ENCODE measurements around the gene FAM72C. TPM values are rescaled to one million over a fixed set of nuclear protein-coding genes. Genes with fewer than 3 reads are reported as not detected.
"Not testable (repeated sequence)": the region's sequence is repeated elsewhere in the genome, so short reads cannot be mapped to it uniquely, and the experiment has no call there.

The FAM72C gene
- total and polyA plus RNA-seq, 2 experiments from 2014 or later = 0.07 to 0.50 TPM

DNA sequence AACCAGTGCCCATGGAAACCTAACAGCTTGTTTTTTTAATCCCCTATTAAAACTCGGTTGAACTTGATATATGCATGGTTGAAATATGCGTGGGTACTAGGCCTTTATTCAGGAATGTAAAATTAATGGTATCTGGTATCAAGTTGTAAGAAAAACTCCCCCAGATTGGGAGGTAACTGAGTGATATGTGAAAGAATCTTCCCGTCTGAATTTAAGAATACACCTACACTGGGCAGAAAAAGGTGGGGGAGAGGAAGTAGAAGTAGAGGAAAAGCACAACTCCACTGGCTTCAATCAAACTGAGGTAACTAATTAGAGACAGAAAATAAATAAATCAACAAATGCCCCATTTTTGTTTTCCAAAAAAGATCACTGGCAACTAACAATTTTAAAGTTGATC is 15.9 kb downstream of the FAM72C start:
- H3K79me2 ChIP-seq; DNase-seq (ENCODE audit: low spot score); H4K20me1 ChIP-seq (ENCODE audit: insufficient read depth, poor library complexity, severe bottlenecking); H3K27me3 ChIP-seq; H3K9me3 ChIP-seq (ENCODE audit: low read depth); H2AFZ ChIP-seq; H3K4me3 ChIP-seq; H3K4me1 ChIP-seq (ENCODE audit: insufficient read depth); H3K27ac ChIP-seq; H3K36me3 ChIP-seq (replicated peaks; ENCODE audit: insufficient read depth, low read depth); H3K4me2 ChIP-seq; H3K9me2 ChIP-seq (replicated peaks; ENCODE audit: insufficient read depth): not testable (repeated sequence)
- no CpG with 5 or more reads among the region's 3 CpGs for WGBS (ENCODE audit: low lambda C conversion rate, missing lambda C conversion rate)

DNA sequence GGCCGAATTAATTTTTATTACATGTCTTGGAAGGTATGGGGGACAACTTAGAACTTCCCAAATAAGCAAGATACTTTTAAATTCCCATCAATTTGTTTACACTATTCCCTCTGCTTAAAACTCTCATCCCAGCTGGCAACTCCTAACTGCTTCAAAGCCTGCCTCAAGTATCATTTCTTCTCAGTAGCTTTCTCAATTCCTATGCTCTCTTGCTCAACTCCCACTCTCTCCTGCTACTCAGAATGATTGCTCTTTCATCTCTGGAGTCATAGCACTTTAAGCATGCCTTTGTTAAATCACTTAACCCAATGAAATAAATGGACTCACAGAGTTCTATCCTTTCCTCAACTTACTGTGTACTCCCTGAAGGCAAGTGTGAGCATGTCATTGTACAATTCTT is 18.9 kb downstream of the FAM72C start:
- no CpG with 5 or more reads among the region's 1 CpG for WGBS (ENCODE audit: low lambda C conversion rate, missing lambda C conversion rate)
- not testable (repeated sequence) for H3K4me1 ChIP-seq (ENCODE audit: insufficient read depth); H3K27me3 ChIP-seq; H3K4me3 ChIP-seq; H3K4me2 ChIP-seq; H3K9me2 ChIP-seq (replicated peaks; ENCODE audit: insufficient read depth); H3K9me3 ChIP-seq (ENCODE audit: low read depth); DNase-seq (ENCODE audit: low spot score); H3K36me3 ChIP-seq (replicated peaks; ENCODE audit: insufficient read depth, low read depth); H2AFZ ChIP-seq; H3K79me2 ChIP-seq; H4K20me1 ChIP-seq (ENCODE audit: insufficient read depth, poor library complexity, severe bottlenecking); H3K27ac ChIP-seq

DNA sequence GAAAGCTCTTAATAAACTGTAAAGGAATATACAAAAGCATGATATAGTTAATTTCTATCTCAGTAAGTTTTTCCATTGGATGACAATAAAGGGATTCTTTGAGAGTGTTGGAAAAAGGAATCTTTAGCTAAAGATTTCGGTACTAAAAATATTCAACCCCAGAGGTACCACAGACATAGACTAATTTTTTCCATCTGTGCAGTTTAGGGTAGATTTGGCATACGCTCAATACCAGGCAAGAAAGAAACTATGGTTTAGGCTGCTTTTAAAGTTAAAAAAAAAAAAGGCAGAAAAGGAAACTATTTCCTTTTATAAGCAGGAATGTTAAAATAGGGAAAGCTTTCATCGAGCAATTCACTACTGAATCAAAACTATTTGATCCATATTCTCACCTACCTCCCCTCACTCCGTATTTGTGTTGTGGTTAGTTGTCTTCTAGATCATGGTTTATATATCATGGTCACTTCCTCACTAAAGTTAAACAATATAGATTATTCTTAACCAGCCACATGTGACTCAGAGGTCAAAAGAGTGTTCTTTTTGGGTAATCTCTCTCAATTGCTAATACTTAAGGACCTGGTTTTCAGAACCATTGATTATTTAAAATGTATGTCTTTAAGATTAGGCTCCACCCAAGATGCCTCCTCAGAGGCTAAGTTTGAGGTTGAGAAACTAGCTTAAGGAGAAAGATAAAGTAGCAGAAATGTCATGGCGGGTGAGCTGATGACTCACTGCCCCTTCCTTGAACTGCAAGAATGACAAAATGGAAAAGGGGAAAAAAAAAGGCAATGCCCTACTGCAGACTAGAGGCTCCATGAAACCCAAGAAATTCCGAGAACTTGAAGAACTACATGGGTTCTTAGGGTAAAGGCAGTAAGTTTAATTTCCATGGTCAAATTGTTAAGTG is 20.0 kb downstream of the FAM72C start:
- not testable (repeated sequence) for H3K36me3 ChIP-seq (replicated peaks; ENCODE audit: insufficient read depth, low read depth); H3K9me2 ChIP-seq (replicated peaks; ENCODE audit: insufficient read depth); DNase-seq (ENCODE audit: low spot score); H3K27ac ChIP-seq; H3K27me3 ChIP-seq; H3K9me3 ChIP-seq (ENCODE audit: low read depth); H4K20me1 ChIP-seq (ENCODE audit: insufficient read depth, poor library complexity, severe bottlenecking); H3K4me3 ChIP-seq; H3K4me2 ChIP-seq; H2AFZ ChIP-seq; H3K79me2 ChIP-seq; H3K4me1 ChIP-seq (ENCODE audit: insufficient read depth)
- WGBS (ENCODE audit: low lambda C conversion rate, missing lambda C conversion rate) = no CpG with 5 or more reads among the region's 6 CpGs

DNA sequence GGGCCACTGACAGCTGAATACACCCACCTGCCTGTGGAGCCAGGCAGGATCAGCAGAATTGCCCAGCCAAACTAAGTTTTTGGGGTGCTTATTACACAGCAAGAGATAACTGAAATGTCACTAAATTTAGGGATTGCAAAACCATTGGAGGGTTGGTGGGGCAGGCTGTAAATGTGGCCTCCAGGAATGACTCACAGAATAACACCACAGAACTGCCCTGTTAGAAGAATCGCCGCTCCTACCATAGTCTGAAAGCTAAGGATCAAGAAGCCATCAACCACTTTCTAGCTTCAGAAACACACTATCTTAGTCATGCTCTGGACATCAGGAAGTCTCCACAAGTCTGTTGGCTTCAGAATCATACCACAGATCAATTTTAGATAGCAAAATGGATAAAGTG is 24.0 kb downstream of the FAM72C start:
- no CpG with 5 or more reads among the region's 2 CpGs for WGBS (ENCODE audit: low lambda C conversion rate, missing lambda C conversion rate)
- not testable (repeated sequence) for H3K79me2 ChIP-seq, H2AFZ ChIP-seq

DNA sequence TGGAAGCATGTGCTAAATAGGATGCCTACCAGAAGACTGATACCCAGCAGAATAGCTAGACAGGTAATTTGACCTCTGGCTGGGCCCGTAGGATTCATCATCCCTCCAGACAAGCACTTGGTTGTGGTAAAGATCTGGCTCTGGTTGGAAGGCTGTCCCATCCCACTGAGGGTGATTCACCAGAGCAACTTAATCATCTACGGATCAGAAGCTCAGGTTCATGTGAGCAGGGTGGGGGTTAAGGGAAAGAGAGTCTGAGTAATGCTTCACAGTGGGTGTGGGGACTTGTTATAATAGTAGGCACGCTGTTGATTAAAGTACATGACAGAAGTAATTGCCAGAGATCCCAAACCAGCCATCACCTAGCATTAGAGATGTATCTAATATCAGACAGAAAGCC is 26.5 kb downstream of the FAM72C start:
- not testable (repeated sequence) for H3K27me3 ChIP-seq; DNase-seq (ENCODE audit: low spot score); H3K79me2 ChIP-seq; H3K9me3 ChIP-seq (ENCODE audit: low read depth); H3K4me1 ChIP-seq (ENCODE audit: insufficient read depth); H3K27ac ChIP-seq; H2AFZ ChIP-seq; H3K9me2 ChIP-seq (replicated peaks; ENCODE audit: insufficient read depth); H4K20me1 ChIP-seq (ENCODE audit: insufficient read depth, poor library complexity, severe bottlenecking); H3K4me2 ChIP-seq; H3K36me3 ChIP-seq (replicated peaks; ENCODE audit: insufficient read depth, low read depth); H3K4me3 ChIP-seq
- no CpG with 5 or more reads among the region's 3 CpGs for WGBS (ENCODE audit: low lambda C conversion rate, missing lambda C conversion rate)

More for the DNA sequence above, 24.0 kb downstream of the FAM72C start:
- not testable (repeated sequence) for H3K4me2 ChIP-seq; H3K36me3 ChIP-seq (replicated peaks; ENCODE audit: insufficient read depth, low read depth); H3K4me3 ChIP-seq; H4K20me1 ChIP-seq (ENCODE audit: insufficient read depth, poor library complexity, severe bottlenecking); H3K27ac ChIP-seq; H3K4me1 ChIP-seq (ENCODE audit: insufficient read depth); DNase-seq (ENCODE audit: low spot score); H3K9me3 ChIP-seq (ENCODE audit: low read depth); H3K27me3 ChIP-seq; H3K9me2 ChIP-seq (replicated peaks; ENCODE audit: insufficient read depth)

DNA sequence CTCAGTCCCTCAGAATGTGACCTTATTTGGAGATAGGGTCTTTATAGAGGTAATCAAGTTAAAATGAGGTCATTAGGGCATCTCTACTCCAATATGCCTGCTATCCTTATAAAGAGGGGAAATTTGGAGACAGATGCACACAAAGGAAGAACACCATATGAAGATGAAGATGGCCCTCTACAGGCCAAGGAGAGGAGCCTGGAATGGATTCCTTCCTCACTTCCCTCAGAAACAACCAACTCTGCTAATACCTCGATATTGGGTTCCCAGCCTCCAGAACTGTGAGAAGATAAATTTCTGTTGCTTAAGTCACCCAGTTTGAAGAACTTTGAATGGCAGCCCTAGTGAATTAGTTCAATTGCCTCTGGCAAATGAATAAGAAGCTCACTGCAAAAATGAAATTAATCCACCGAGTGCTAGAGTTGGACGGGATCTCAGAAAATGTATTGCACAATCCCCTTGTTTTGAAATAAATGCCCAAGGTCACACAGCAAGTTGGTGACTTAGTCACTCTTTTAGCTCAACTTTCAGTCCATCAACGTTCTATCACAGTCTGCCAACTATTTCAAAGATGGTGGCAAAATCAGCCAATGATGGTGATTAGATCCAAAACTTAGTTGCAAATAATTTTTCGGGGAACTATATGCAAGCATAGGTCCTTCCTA is 27.1 kb downstream of the FAM72C start:
- H3K27ac ChIP-seq; H4K20me1 ChIP-seq (ENCODE audit: insufficient read depth, poor library complexity, severe bottlenecking); H3K27me3 ChIP-seq; H3K36me3 ChIP-seq (replicated peaks; ENCODE audit: insufficient read depth, low read depth); H3K9me2 ChIP-seq (replicated peaks; ENCODE audit: insufficient read depth); H3K4me2 ChIP-seq; H3K9me3 ChIP-seq (ENCODE audit: low read depth); H2AFZ ChIP-seq; H3K4me1 ChIP-seq (ENCODE audit: insufficient read depth); H3K4me3 ChIP-seq; DNase-seq (ENCODE audit: low spot score); H3K79me2 ChIP-seq: not testable (repeated sequence)
- no CpG with 5 or more reads among the region's 5 CpGs for WGBS (ENCODE audit: low lambda C conversion rate, missing lambda C conversion rate)

DNA sequence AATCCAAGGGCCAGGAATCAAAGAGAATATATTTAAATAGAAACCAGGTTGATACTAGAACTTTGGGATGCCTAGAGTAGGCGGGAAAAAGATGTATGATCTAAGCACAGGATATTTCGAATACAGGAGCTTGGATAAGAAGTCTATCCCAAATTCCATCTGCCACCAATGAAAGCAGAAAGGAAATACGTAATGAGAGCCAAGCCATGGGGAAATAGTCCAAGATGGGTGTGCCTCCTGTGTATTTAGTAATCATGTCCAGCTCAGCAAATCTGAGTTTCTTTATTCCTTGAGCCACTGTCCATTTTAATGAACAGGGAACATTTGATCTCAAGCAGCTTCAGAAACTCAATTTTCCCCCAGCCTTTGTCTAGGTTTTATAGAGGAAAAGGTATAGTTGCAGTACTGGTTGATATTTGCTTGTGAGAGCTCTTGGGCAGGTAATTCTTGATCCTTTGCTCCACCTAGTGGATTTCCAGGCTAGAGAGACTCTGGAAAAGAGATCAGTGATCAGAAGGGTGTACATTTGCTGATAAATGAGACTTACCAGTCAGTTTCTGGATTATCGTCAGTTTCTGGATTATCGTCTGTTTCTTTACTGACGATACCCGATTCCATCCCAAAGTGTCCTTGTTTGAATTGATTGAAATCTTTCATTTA is 28.3 kb downstream of the FAM72C start:
- H3K9me2 ChIP-seq (replicated peaks; ENCODE audit: insufficient read depth); H3K9me3 ChIP-seq (ENCODE audit: low read depth); H3K4me2 ChIP-seq; H4K20me1 ChIP-seq (ENCODE audit: insufficient read depth, poor library complexity, severe bottlenecking); H3K4me3 ChIP-seq; H2AFZ ChIP-seq; DNase-seq (ENCODE audit: low spot score); H3K4me1 ChIP-seq (ENCODE audit: insufficient read depth); H3K36me3 ChIP-seq (replicated peaks; ENCODE audit: insufficient read depth, low read depth); H3K27me3 ChIP-seq; H3K79me2 ChIP-seq; H3K27ac ChIP-seq: not testable (repeated sequence)
- no CpG with 5 or more reads among the region's 7 CpGs for WGBS (ENCODE audit: low lambda C conversion rate, missing lambda C conversion rate)

DNA sequence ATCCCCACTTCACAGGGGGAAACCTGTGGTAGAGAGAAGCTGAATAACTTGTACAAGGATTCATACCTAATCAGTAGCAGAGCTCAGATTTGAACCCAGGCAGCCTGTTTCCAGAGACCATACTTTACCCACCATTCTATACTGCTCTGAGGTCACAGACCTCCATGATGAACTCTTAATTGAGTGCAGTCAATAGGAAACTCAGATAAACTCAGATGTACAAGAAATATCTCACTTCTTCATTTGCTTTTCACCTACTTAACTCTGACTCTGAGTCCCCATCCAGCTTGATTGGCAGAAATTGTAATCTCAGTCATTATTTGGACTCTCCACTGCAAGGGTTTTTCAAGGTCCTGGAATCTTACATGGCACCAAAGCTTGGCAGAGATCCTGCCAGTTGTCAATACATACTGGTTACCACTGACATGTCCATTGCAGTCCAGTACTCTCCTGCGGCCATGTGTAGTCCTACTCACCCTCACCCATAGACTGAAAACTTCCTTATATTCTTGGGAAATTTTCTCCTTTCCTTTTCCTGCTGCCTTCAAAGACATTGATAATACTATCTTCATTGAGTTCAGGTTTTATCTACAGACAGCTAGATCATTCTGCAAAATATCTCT is 29.4 kb downstream of the FAM72C start:
- H3K4me3 ChIP-seq; H3K27me3 ChIP-seq; H3K36me3 ChIP-seq (replicated peaks; ENCODE audit: insufficient read depth, low read depth); H3K4me2 ChIP-seq; H3K9me3 ChIP-seq (ENCODE audit: low read depth); H3K9me2 ChIP-seq (replicated peaks; ENCODE audit: insufficient read depth); H3K79me2 ChIP-seq; H2AFZ ChIP-seq; H3K4me1 ChIP-seq (ENCODE audit: insufficient read depth); H4K20me1 ChIP-seq (ENCODE audit: insufficient read depth, poor library complexity, severe bottlenecking); H3K27ac ChIP-seq; DNase-seq (ENCODE audit: low spot score): not testable (repeated sequence)
- WGBS (ENCODE audit: low lambda C conversion rate, missing lambda C conversion rate) = no CpG with 5 or more reads among the region's 1 CpG

Data from hepatocyte (in vitro differentiated cells).